ENCODE measurements around the gene ODAD2.
"Not testable (repeated sequence)": the region's sequence is repeated elsewhere in the genome, so short reads cannot be mapped to it uniquely, and the experiment has no call there.

ODAD2 gene

DNA sequence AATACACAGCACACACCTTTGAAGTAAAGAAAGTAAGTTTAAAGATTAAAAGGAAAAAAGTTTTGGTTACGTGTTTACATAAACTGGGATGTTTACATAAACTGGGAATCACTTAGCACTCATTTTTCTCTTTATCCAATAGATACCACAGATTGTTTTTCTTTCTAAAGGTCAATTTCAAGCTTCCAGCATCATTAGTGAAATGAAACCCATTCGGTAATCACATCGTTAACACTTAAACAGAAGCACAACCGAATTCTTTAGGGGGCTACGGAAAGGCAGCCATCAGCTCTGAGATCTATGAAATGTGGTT lies 1.1 kb downstream of the ODAD2 start:
- no peaks in the 10 kb centered on the region for H3K27me3 ChIP-seq (replicated peaks; ENCODE audit: insufficient read depth, low read length)
- no peaks in the 10 kb centered on the region for H3K36me3 ChIP-seq (replicated peaks; ENCODE audit: insufficient read depth, low read length)
- no peaks in the 10 kb centered on the region for H3K9me3 ChIP-seq (replicated peaks; ENCODE audit: insufficient read depth, low read length)
- H4K20me1 ChIP-seq (ENCODE audit: insufficient read depth, low read length), result no peaks in the 10 kb centered on the region
- TF ChIP-seq EZH2phosphoT487 (IDR thresholded peaks at IDR 0.05; ENCODE audit: low read length), result no peak
- H3K27ac ChIP-seq (ENCODE audit: low read length), result no peak overlapping the region
- H3K4me2 ChIP-seq (ENCODE audit: low read depth, low read length), result peak overlapping the region; percentile 84
- peak overlapping the region; percentile 90 for H2AFZ ChIP-seq (ENCODE audit: low read length)
- H3K4me3 ChIP-seq (ENCODE audit: low read length), result peak overlapping the region; percentile 76
- DNase-seq, result no peak
- H3K4me1 ChIP-seq (ENCODE audit: low read length), result no peaks in the 10 kb centered on the region
- H3K9me2 ChIP-seq (replicated peaks; ENCODE audit: insufficient read depth, low read length), result no peaks in the 10 kb centered on the region
- H3K79me2 ChIP-seq (ENCODE audit: low read length), result no peaks in the 10 kb centered on the region
- H3K9ac ChIP-seq (ENCODE audit: low read length), result peak overlapping the region; percentile 53; the same call in 1 of the 2 replicates
- no peaks in the 10 kb centered on the region for H3F3A ChIP-seq (ENCODE audit: insufficient read depth, low read length)

- no peak overlapping the region for H3K4me2 ChIP-seq (ENCODE audit: low read depth, low read length)
- no peak for DNase-seq
- no peak overlapping the region for H3K27ac ChIP-seq (ENCODE audit: low read length)
- H3K4me3 ChIP-seq (ENCODE audit: low read length), result no peak overlapping the region
- H3K36me3 ChIP-seq (replicated peaks; ENCODE audit: insufficient read depth, low read length), result no peaks in the 10 kb centered on the region
- H3K79me2 ChIP-seq (ENCODE audit: low read length), result no peaks in the 10 kb centered on the region
- H3K9me3 ChIP-seq (replicated peaks; ENCODE audit: insufficient read depth, low read length), result no peaks in the 10 kb centered on the region
- H3K9me2 ChIP-seq (replicated peaks; ENCODE audit: insufficient read depth, low read length), result no peaks in the 10 kb centered on the region
- TF ChIP-seq EZH2 (optimal IDR thresholded peaks at IDR 0.05; ENCODE audit: low read depth, low read length), result no peak
- TF ChIP-seq, protein P1, sequence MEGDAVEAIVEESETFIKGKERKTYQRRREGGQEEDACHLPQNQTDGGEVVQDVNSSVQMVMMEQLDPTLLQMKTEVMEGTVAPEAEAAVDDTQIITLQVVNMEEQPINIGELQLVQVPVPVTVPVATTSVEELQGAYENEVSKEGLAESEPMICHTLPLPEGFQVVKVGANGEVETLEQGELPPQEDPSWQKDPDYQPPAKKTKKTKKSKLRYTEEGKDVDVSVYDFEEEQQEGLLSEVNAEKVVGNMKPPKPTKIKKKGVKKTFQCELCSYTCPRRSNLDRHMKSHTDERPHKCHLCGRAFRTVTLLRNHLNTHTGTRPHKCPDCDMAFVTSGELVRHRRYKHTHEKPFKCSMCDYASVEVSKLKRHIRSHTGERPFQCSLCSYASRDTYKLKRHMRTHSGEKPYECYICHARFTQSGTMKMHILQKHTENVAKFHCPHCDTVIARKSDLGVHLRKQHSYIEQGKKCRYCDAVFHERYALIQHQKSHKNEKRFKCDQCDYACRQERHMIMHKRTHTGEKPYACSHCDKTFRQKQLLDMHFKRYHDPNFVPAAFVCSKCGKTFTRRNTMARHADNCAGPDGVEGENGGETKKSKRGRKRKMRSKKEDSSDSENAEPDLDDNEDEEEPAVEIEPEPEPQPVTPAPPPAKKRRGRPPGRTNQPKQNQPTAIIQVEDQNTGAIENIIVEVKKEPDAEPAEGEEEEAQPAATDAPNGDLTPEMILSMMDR (IDR thresholded peaks at IDR 0.05; ENCODE audit: low read length), result no peak
- TF ChIP-seq EZH2phosphoT487 (IDR thresholded peaks at IDR 0.05; ENCODE audit: low read length), result no peak
- H3K27me3 ChIP-seq (replicated peaks; ENCODE audit: insufficient read depth, low read length), result no peaks in the 10 kb centered on the region
- H2AFZ ChIP-seq (ENCODE audit: low read length), result no peak overlapping the region
- H3K9ac ChIP-seq (ENCODE audit: low read length), result no peak overlapping the region
- H4K20me1 ChIP-seq (ENCODE audit: insufficient read depth, low read length), result no peaks in the 10 kb centered on the region
- no peaks in the 10 kb centered on the region for H3F3A ChIP-seq (ENCODE audit: insufficient read depth, low read length)
- no peaks in the 10 kb centered on the region for H3K4me1 ChIP-seq (ENCODE audit: low read length)
These were observed 3.6 kb downstream of the ODAD2 start for GRCh38 chr10:27995311-27995710.

- H3K4me1 ChIP-seq (ENCODE audit: low read length); H3K27me3 ChIP-seq (replicated peaks; ENCODE audit: insufficient read depth, low read length); DNase-seq; H3K9me3 ChIP-seq (replicated peaks; ENCODE audit: insufficient read depth, low read length); H3F3A ChIP-seq (ENCODE audit: insufficient read depth, low read length); H3K36me3 ChIP-seq (replicated peaks; ENCODE audit: insufficient read depth, low read length); H3K27ac ChIP-seq (ENCODE audit: low read length); H3K4me3 ChIP-seq (ENCODE audit: low read length); H3K79me2 ChIP-seq (ENCODE audit: low read length); H3K9ac ChIP-seq (ENCODE audit: low read length); H4K20me1 ChIP-seq (ENCODE audit: insufficient read depth, low read length); H3K9me2 ChIP-seq (replicated peaks; ENCODE audit: insufficient read depth, low read length); H3K4me2 ChIP-seq (ENCODE audit: low read depth, low read length); H2AFZ ChIP-seq (ENCODE audit: low read length): not testable (repeated sequence)
These were observed 9.5 kb downstream of the ODAD2 start for GRCh38 chr10:27989357-27989756.

DNA sequence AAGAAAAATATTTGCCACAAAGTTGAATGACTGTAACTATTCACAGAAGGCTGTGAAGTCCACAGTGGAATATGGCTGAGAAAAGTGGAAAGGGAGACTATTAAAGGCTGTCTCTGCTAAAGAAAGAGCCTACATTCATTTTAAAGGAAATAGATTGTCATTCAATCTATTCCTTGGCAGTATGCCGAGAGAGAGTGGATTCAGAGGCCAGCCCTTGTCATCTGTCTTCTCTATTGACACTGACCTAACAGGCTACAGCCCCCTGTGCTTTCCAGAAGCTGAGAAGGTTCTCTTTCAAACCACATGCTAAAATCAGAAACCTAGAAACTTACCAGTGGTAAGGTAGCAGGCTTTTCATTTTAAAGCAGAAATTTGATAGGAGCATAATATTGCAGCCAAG lies 12.1 kb downstream of the ODAD2 start:
- H3K4me1 ChIP-seq (ENCODE audit: low read length), result no peaks in the 10 kb centered on the region
- H2AFZ ChIP-seq (ENCODE audit: low read length), result no peak overlapping the region
- H3K4me2 ChIP-seq (ENCODE audit: low read depth, low read length), result no peak overlapping the region

More for the DNA sequence above, 12.1 kb downstream of the ODAD2 start:
- Histone ChIP-seq H3K9me3 (replicated peaks; ENCODE audit: insufficient read depth, low read length) (no peaks in the 10 kb centered on the region), H3K27ac (ENCODE audit: low read length) (no peak overlapping the region), H3K9me2 (replicated peaks; ENCODE audit: insufficient read depth, low read length) (no peaks in the 10 kb centered on the region), H3K79me2 (ENCODE audit: low read length) (no peaks in the 10 kb centered on the region), H3K27me3 (replicated peaks; ENCODE audit: insufficient read depth, low read length) (no peaks in the 10 kb centered on the region), H3K9ac (ENCODE audit: low read length) (no peak overlapping the region), H3K4me3 (ENCODE audit: low read length) (no peak overlapping the region), H4K20me1 (ENCODE audit: insufficient read depth, low read length) (no peaks in the 10 kb centered on the region), H3K36me3 (replicated peaks; ENCODE audit: insufficient read depth, low read length) (no peaks in the 10 kb centered on the region), H3F3A (ENCODE audit: insufficient read depth, low read length) (no peaks in the 10 kb centered on the region)
- TF ChIP-seq EZH2 (optimal IDR thresholded peaks at IDR 0.05; ENCODE audit: low read depth, low read length) (no peak), EZH2phosphoT487 (IDR thresholded peaks at IDR 0.05; ENCODE audit: low read length) (no peak)
- TF ChIP-seq, protein P1 (IDR thresholded peaks at IDR 0.05; ENCODE audit: low read length), result no peak
- no peak for DNase-seq
